Right ventricle myocardium superior (tissue), 1 donor: ENCODE results near the gene USP27X. TPM values are rescaled to one million over a fixed set of nuclear protein-coding genes. Genes with fewer than 3 reads are reported as not detected.
A peak's percentile ranks its signal among the peaks of the same experiment; 100 is the strongest.

Experiments
- ATAC-seq: fragments of 200-7000 bp; cut with Tn5 transposase; one replicate; pipeline ENCODE4 v1.9.1; 2020; ENCODE audit warnings: mild to moderate bottlenecking; ENCODE audit not compliant: poor library complexity
- DNase-seq: peaks from one replicate; pipeline ENCODE4 v3.0.0-alpha.2; 2020
- intact Hi-C: fragments of 100-400 bp; cut with DNase I; formaldehyde crosslinking; loops from one replicate; pipeline ENCODE4 v1.11.2; 2022
- long read RNA-seq: library from polyadenylated mRNA; unstranded; transcript quantifications from one replicate; pipeline ENCODE4 v2.0.0, GENCODE V29; 2021
- total RNA-seq: library from RNA; stranded (reverse); fragmentation: NEBNext Ultra II Directional; extraction: Animal tissue kit (Norgen Biotek cat#: 25700); gene quantifications from one replicate; pipeline ENCODE4 v1.2.1, GENCODE V29; 2021
- donor health status: DM: no; HTN: yes; CAD: no; lungs with severe emphysema.

Gene USP27X
- 1.9 TPM for total RNA-seq
- long read RNA-seq, partial matches to known transcripts = 0 of 1 reads
- long read RNA-seq, other reads (novel, unspliced or antisense) = 0 of 1 reads

DNA sequence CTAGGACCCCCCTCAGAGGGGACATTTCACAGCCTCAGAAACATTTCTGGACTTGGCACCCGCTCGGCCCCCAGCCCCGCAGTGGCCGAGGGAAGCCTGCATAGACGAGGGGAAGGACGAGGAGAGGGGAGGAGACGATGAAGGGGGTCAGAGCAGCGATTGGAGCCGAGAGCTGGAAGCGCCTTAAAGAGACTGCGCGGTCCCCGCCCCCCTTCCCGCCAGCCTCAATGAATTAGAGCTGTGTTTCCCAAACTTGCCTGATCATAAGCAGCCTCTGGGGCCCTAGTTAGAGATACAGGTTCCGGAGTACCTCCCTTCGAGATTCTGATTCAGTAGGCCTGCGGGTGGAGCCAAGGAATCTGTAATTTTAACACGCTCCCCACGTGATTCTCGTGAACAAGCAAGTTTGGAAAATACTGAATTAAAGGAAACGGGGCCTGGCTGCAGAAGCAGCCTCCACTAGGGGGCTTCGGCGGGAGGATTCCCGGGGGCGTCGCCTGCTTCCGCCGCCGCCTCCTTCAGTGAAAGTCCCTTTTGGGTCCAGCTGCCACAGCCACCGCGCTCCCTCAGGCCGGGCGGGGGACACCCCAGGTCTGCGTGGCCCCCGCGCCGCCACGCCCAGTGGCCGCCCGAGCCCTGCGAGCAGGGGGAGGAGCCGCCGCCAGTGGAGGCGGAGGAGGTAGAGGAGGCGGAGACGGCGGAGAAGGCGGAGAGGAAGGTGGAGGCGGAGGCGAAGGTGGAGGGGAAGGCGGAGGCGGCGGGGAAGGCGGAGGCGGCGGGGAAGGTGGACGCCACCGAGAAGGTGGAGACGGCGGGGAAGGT lies at the start of gene USP27X:
TSS of gene USP27X (plus strand) at position 651 of the 822 bp plus-strand sequence. CDS start 824 bp downstream, outside the sequence.
- intact Hi-C loops = no loop called here
- ATAC-seq (peak; percentile 96), DNase-seq (peak; percentile 83)

DNA sequence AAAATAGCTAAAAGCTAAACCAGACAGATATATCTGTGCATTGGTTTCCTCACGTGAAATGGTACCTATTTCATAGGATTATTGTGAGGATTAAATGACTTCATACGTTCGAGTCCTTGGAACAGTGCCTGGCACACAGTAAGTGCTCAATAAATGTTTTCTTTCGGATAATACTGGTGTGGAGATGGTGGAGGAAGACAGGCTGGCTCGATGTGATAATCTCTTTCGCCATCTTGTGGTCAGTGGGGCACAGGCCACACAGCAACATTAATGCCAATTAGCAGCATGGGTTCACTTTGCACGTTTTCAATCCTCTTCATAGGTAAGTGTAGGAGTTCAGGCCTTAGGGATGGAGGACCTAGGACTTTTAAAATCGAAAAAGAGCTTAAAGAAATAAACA lies 40.9 kb upstream of the USP27X start:
- DNase-seq (no peak), ATAC-seq (no peak)
- intact Hi-C loops = no loop called here

DNA sequence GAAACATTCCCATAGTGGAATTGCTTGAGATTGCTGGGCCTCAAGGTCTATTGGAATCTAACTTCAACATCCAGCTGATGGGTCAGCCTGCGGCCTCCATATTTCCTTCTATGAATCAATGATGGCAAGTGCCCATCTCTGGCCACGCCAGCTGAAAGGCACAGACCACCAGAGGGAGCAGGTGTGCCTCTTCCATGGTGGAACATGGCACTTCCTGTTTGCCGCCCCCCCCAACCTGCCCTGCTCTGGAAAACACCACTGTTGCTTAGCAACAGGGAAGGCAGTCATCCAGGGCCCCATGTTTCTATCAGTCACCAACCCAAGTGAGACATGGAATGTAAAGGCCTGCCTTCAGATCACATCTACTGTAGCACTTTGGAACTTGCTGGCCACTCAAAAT lies 38.6 kb upstream of the USP27X start:
- ATAC-seq (peak; percentile 49), DNase-seq (peak; percentile 66)
- intact Hi-C loops = no loop called here

DNA sequence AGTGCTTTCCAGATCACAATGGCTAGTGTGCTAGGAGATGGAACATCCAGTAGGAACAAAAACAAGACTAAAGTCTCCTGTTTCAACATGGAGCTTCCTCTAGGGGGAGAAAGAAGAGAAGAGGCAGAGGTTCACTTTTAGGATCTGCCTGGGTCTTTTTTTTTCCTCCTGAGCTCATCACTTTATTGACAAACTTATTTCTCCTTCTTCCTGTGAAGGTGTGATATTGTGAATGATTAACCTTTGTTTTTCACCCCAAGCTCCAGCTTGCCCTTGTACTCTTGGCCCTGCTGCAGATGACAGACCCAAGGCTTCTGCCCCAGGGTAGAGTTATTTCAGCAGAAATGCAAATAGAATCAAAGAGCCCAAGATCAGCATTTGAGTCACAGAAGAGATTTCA lies 36.7 kb upstream of the USP27X start:
- ATAC-seq (no peak), DNase-seq (no peak)
- intact Hi-C loops = no loop called here

DNA sequence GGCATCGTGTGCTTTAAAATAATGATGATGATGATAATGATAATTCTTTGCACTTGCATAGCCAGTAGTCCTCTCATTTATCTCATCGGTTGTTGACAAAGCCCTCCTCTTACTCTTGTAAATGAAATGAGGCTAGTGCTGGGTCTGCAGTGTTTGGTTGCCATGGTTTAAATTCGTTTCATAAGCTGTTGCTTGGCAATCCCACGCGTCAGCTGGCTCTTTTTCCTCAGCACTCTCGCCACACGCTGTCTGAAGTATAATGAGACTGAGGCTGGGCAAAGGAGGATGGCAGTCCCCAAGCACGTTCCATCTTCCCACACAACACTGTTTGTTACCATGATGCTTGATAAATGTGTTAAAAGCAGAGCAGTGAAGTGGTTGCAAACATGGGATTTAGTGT lies 34.7 kb upstream of the USP27X start:
- DNase-seq (no peak), ATAC-seq (no peak)
- intact Hi-C loops = no loop called here

DNA sequence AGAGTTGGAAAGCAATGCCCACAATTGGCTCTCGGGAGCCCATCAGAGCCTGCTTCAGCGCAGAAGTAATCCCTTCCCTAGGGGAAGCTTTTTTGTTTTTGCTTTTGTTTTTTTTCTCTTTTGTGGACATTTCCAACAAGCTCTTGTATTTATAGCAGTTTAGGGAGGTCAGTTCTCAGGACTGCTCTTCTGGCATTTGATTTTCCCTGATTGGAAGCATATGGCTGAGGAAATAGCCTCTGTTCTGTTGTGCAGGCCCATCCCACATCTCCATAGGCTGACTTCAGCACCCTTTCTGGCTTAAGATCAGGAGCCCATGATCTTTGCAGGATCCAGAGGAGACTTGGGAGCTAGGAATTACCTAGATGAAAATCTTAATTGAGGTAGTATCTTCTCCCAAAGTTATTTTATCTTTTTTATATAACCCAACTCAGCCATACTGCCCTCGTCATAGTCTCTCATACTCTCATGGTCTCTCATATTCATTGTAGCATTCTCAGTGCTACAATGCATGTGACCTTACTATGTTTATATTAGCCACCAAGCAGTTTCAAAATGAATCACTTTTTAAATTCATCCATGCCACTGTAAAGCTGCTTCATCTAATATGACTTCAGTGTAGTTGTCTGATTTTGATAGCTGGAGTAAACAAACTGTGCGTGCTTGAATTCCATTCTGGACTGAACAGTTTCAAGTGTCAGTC lies 33.4 kb upstream of the USP27X start:
- ATAC-seq (no peak), DNase-seq (no peak)
- intact Hi-C loops = no loop called here

DNA sequence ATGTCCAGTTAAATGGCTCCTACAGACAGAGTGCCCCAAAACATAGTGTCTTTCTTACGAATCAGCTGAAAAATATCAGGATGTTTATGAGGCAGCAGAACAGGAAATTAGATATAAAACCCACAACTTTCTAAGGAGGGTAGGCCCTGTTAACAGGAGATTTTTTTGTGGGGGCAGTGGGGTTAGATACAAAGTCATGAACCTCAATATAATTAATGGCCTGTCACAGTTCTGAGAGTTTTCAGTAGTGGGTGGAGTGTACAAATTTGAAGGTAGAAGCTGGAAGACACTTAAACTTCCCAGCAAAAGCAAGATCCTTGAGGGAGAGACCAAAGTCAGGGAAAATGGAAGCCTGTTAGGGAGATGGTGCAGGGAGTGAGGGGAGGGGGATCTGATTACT lies 32.8 kb upstream of the USP27X start:
- no peak for DNase-seq
- no peak for ATAC-seq
- intact Hi-C loops = no loop called here

DNA sequence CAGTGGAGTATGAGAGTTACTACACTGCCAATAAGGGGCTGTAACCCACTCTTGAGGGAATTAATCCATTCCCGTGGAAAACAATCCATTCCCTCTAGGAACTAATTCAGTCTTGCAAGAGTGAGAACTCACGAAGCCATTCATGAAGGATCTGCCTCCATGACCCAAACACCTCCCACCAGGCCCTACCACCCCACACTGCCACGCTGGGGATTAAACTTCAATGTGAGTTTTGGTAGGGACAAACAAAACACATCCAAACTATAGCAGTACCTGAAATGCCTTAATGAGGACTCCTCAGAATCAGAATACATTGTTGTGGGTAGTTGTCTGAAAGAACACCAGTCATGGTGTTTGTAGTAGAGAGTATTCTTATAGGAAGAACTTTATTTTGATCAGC lies 31.0 kb upstream of the USP27X start:
- intact Hi-C loops = no loop called here
- no peak for DNase-seq
- ATAC-seq = no peak

DNA sequence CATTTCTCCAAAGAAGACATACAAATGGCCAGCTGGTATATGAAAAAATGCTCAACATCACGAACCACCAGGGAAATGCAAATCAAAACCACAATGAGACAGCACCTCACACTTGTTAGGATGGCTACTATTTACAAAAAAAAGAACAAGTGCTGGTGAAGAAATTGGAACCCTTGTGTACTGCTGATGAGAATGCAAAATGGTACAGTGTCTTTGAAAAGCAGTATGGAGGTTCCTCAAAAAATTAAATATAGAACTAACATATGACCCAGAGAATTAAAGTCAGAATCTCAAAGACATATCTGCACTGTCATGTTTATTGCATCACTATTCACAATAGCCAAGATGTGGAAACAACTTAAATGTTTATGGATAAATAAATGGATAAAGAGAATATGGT lies 29.3 kb upstream of the USP27X start:
- intact Hi-C loops = no loop called here
- ATAC-seq = no peak
- DNase-seq = no peak

DNA sequence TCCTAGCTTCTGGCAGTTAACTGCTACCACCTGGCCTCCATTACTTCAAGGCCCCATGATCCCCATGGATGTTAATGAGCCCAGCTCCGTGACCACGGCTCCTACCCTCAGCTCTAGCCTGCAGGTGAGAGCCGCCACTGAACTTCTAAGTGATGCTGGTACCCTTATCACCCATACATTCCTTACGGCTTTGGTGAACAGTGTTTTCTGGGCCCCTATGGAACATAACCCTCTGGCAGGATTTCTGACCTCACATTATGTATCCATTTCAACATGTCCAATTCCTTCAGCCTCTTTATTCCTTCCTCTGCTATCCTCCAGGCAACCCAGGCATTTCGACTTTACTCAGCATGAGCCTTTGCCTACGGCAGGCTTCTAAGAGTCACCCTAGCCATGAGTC lies 25.6 kb upstream of the USP27X start:
- intact Hi-C loops = no loop called here
- DNase-seq = no peak
- no peak for ATAC-seq

DNA sequence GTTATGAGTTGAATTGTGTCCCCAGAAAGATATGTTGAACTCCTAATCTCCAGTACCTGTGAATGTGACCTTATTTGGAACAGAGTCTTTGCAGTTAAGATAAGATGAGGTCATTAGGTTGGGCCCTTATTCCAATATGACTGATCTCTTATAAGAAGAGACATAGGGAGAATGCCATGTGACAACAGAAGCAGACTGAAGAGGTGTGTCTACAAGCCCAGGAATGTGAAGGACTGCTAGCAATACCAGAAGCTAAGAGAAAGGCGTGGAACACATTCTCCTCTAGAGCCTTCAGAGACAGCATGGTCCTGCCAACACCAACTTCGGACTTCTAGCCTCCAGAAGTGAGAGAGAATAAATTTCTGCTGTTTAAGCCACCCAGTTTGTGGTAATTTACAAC lies 22.5 kb upstream of the USP27X start:
- intact Hi-C loops = no loop called here
- DNase-seq (no peak), ATAC-seq (no peak)

DNA sequence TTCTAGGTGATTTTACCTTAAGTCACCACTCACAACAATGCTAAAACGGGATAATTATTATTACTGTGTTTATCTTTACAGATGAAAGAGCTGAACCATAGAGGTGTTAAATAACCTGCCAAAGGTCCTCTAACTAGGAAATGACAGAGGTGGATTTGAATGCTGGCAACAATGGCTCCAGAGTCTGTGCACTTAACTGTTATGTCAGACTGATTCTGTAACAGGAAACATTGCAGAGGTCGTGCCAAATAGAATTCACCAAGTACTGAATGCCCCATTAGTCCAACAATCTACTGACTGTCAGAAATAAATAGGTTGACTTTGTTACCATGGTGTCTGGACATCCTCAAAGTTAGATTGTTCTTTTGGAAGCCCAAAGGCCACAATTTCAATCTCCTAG lies 20.9 kb upstream of the USP27X start:
- no peak for ATAC-seq
- intact Hi-C loops = no loop called here
- DNase-seq = no peak

DNA sequence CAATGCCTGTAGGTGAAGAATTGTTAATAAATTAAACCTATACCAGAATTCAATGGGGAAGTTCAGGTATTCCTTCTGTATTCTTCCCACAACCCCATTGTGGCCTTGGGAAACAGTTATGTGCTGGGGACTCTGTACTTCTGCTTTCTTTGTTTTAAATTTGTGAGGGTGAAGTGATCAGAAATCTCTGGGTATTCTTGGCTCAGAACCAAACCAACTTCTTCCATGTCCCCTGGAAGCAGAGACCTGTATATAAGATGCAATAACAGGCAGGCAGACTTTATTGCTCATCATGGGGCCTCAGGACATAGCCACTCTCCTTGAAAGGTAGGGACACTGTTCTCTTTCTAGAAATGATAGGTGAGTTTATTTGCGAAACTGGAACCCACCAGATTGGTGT lies 19.8 kb upstream of the USP27X start:
- intact Hi-C loops = no loop called here
- ATAC-seq = no peak
- no peak for DNase-seq

DNA sequence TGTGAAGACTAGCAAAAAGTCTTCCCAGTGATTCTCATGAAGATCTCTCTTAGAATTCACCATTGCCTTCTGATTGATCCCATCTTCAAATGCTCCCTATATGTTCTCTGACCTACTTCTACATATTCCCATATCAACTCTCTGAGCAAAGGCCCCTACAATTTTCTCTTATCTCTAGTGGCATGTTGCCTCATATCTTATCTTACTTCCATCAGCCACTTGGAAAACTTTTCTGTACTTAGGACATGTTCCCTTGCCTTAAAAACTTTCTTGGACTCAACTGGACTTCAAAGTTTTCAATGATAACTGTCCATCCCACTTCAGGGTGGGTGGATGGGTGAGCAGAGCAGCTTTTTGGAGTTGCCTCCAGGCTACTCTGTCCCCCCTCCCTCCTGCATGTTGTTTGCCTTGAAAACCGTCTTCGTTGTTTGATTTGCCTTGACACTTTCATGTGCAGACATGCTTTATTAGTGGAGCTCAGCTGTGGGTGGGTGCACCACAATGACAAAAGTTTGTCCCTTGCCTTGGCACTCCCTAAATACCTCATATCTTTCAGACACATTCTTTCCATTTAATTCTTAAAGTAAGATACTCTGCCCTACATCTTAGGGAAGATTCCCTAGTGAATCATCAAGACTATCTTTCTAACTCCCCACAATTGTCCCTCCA lies 18.3 kb upstream of the USP27X start:
- no peak for ATAC-seq
- intact Hi-C loops = no loop called here

DNA sequence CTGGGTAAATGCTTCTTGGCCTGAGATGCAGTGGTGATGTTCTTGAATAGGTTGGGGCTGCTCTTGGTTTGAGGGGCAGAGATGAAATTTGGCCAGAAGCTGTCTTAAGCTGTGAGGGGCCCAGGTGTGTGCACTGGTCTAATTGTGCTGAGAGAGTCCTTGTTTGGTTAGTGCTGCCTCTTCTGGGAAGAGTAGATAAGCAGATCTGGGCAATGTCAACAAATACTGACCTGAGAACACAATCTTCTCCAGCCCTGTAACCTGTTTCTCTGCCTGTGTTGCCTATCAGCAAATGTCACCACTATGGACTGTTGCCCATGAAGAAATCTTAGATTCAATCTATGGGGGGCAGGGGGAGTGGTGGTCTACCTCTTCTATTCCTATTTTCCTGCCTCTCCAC lies 17.2 kb upstream of the USP27X start:
- ATAC-seq (no peak), DNase-seq (no peak)
- intact Hi-C loops = no loop called here

More for the DNA sequence above, 18.3 kb upstream of the USP27X start:
- DNase-seq = no peak

DNA sequence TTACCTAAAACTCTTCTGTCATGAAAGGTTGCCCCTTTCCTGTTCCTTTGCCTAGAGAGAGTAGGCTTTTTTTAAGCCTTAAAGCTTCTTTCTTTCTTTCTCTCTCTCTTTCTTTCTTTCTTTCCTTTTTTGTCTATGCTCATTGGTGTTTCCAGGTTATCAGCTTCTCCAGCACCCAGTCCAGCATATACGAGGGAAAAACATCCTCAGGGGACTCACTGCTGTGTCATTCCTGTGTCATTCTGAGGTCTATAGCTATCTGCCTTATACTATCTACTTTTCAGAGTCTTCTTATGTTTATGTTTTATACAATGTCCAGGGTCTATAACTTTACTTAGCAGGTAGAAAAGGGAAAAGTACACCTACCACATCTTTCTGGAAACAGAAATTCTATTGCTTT lies 10.5 kb upstream of the USP27X start:
- ATAC-seq (no peak), DNase-seq (no peak)
- intact Hi-C loops = no loop called here

DNA sequence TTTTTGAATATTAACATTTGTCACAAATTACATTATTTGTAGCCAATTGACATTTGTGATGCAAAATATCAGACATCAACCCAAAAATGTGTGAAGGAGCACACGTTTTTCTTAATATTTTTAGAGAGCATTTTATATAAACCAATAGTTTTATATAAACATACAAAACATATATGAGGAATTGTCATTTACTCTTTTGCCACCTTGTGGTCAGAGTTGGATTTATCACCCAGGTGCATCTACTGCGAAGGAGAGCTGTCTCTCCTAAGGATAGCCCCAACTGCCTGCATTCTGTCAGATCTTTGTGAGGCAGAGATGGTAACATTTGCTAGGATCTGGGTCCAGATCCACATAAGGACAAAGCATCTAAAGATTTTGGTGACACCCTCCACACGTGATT lies 2.5 kb upstream of the USP27X start:
- intact Hi-C loops = no loop called here
- ATAC-seq (no peak), DNase-seq (no peak)

DNA sequence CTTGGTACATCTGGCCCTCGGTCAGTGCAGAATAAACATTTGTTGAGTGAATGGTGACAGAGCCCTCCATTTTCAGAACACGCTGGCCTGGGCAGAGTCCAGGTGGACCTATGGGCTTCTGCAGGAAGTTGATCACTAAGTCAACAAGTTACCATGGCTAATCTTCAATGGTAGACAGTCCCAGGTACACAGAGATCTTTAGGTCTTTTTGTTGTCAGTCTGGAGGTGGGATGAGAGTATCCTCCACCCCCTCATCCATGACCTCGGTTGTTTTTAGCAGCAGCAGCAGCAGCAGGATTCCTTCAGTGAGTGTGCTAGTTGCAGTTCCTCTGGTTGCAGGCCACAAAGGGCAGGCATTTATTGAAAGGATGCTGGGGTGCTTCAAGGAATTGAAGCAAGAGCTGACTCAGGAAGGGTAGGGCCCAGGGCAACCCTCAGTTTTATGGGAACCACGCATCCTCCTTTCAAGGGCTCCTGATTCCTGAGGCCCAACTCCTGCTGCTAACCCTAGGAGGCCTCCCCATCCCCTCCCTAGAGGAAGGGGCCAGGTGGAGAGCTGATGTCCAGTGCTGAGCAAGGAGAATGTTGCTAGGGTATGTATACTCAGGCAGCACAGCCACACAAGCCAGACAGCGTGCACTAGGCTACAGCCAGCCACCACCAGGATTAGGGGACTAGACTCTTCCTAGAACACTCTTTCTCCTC lies 1.7 kb upstream of the USP27X start:
- ATAC-seq (no peak), DNase-seq (no peak)
- intact Hi-C loops = no loop called here

DNA sequence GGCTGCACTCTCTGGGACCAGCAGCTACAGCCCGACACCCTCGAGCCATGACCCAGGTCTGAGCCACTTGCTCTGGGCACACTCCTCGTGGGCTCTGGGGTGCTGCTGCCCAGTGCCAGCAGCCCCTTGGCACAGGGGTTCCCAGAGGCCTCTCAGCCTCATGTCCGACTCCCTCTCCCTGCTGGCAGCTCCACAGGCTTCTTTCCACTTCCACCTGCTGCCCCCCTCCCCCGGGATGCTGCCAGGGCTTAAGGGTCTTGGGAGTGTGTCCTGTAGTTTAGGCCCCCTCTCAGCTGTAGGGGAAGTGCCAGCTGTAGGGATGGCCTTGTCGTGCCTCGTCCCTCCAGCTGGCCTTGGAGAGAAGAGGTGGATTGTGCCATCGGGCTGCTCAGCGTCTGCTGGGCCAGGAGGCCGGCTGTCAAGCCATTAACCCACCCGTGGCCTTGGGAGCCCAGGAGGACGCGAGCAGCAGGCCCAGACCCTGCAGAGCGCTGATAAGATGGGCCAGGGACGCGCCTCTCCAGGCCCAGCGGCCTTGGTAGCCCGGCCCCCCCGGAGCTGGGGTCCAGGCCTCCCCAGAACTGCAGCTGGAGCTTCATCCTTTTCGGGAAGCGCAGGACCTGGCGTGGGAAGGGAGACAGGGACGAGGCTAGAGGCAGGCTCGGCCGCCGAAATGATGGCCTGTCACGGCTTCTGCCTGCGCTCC lies 1.0 kb upstream of the USP27X start:
- DNase-seq (no peak), ATAC-seq (peak; percentile 4)
- intact Hi-C loops = no loop called here
